ENCODE measurements around the gene PNPLA2. TPM values are rescaled to one million over a fixed set of nuclear protein-coding genes. Genes with fewer than 3 reads are reported as not detected.

PNPLA2 gene
- total and polyA plus RNA-seq, 2 of the 8 experiments (the other 6 are each of a cell fraction or from before 2014, with no cell fraction given): 30.9 to 62.1 TPM

DNA sequence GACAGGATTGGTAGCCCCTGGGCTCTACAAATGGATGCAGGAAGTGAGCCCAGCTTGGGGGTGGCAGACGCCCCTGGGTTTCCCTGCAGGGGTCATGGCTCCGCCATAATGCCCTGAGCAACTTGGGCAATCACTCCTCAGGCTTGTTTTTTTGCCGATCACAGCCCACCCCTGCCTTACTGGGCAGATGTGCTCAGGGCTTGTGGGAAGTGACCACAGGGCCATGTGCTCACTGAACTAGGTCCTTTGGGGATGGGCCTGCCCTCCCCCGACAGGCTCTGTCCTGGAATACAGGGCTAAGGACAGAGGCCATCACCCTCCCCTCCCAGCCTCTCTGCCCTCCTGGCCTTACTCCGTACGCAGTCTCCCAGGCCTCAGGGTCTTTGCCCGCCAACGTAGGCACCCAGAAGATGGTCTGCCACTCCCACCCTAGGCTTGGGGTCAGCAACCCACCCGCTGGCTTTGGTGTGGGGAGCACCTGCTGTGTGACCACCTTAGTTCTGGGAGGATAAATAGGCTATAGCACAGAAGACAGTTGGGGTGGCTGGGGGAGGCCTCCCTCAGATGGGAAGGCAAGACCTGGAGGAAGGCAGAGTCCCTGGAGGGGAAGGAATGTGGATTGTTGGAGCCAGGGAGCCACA, 5.1 kb upstream of the PNPLA2 start (continued):
- TF ChIP-seq, protein P1, sequence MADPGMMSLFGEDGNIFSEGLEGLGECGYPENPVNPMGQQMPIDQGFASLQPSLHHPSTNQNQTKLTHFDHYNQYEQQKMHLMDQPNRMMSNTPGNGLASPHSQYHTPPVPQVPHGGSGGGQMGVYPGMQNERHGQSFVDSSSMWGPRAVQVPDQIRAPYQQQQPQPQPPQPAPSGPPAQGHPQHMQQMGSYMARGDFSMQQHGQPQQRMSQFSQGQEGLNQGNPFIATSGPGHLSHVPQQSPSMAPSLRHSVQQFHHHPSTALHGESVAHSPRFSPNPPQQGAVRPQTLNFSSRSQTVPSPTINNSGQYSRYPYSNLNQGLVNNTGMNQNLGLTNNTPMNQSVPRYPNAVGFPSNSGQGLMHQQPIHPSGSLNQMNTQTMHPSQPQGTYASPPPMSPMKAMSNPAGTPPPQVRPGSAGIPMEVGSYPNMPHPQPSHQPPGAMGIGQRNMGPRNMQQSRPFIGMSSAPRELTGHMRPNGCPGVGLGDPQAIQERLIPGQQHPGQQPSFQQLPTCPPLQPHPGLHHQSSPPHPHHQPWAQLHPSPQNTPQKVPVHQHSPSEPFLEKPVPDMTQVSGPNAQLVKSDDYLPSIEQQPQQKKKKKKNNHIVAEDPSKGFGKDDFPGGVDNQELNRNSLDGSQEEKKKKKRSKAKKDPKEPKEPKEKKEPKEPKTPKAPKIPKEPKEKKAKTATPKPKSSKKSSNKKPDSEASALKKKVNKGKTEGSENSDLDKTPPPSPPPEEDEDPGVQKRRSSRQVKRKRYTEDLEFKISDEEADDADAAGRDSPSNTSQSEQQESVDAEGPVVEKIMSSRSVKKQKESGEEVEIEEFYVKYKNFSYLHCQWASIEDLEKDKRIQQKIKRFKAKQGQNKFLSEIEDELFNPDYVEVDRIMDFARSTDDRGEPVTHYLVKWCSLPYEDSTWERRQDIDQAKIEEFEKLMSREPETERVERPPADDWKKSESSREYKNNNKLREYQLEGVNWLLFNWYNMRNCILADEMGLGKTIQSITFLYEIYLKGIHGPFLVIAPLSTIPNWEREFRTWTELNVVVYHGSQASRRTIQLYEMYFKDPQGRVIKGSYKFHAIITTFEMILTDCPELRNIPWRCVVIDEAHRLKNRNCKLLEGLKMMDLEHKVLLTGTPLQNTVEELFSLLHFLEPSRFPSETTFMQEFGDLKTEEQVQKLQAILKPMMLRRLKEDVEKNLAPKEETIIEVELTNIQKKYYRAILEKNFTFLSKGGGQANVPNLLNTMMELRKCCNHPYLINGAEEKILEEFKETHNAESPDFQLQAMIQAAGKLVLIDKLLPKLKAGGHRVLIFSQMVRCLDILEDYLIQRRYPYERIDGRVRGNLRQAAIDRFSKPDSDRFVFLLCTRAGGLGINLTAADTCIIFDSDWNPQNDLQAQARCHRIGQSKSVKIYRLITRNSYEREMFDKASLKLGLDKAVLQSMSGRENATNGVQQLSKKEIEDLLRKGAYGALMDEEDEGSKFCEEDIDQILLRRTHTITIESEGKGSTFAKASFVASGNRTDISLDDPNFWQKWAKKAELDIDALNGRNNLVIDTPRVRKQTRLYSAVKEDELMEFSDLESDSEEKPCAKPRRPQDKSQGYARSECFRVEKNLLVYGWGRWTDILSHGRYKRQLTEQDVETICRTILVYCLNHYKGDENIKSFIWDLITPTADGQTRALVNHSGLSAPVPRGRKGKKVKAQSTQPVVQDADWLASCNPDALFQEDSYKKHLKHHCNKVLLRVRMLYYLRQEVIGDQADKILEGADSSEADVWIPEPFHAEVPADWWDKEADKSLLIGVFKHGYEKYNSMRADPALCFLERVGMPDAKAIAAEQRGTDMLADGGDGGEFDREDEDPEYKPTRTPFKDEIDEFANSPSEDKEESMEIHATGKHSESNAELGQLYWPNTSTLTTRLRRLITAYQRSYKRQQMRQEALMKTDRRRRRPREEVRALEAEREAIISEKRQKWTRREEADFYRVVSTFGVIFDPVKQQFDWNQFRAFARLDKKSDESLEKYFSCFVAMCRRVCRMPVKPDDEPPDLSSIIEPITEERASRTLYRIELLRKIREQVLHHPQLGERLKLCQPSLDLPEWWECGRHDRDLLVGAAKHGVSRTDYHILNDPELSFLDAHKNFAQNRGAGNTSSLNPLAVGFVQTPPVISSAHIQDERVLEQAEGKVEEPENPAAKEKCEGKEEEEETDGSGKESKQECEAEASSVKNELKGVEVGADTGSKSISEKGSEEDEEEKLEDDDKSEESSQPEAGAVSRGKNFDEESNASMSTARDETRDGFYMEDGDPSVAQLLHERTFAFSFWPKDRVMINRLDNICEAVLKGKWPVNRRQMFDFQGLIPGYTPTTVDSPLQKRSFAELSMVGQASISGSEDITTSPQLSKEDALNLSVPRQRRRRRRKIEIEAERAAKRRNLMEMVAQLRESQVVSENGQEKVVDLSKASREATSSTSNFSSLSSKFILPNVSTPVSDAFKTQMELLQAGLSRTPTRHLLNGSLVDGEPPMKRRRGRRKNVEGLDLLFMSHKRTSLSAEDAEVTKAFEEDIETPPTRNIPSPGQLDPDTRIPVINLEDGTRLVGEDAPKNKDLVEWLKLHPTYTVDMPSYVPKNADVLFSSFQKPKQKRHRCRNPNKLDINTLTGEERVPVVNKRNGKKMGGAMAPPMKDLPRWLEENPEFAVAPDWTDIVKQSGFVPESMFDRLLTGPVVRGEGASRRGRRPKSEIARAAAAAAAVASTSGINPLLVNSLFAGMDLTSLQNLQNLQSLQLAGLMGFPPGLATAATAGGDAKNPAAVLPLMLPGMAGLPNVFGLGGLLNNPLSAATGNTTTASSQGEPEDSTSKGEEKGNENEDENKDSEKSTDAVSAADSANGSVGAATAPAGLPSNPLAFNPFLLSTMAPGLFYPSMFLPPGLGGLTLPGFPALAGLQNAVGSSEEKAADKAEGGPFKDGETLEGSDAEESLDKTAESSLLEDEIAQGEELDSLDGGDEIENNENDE (IDR thresholded peaks at IDR 0.05; ENCODE audit: insufficient replicate concordance, low read length): no peak
- TF ChIP-seq, protein P2, sequence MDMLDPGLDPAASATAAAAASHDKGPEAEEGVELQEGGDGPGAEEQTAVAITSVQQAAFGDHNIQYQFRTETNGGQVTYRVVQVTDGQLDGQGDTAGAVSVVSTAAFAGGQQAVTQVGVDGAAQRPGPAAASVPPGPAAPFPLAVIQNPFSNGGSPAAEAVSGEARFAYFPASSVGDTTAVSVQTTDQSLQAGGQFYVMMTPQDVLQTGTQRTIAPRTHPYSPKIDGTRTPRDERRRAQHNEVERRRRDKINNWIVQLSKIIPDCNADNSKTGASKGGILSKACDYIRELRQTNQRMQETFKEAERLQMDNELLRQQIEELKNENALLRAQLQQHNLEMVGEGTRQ (IDR thresholded peaks at IDR 0.05; ENCODE audit: low read length): no peak
- TF ChIP-seq, protein P3, sequence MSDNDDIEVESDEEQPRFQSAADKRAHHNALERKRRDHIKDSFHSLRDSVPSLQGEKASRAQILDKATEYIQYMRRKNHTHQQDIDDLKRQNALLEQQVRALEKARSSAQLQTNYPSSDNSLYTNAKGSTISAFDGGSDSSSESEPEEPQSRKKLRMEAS (IDR thresholded peaks at IDR 0.05): 0 out of 2 replicates have a peak, but pooled peaks have one; percentile 28
- peak; percentile 83 for TF ChIP-seq POLR2AphosphoS5 (IDR thresholded peaks at IDR 0.05; ENCODE audit: low read depth, low read length)
- TF ChIP-seq POLR2A (IDR thresholded peaks at IDR 0.05; ENCODE audit: control extremely low read depth in 1 of 2, low read depth in 2 of 2, low read length in 2 of 2): peak; percentile 73 to 77

Measured in H1 (cell line).